NB4 (cell line): Measurements from ENCODE around the gene ASXL2.

ENCODE experiments used
- POLR2A ChIP-seq: IDR thresholded peaks from 2 replicates; pipeline ENCODE4 v1.6.1; 2011; ENCODE audit warnings: mild to moderate bottlenecking; ENCODE audit not compliant: insufficient read length; ENCODE audit errors: extremely low read depth
- TF ChIP-seq, protein P1 (sequence below): IDR thresholded peaks from one replicate; pipeline ENCODE4 v1.5.1; 2012; ENCODE audit warnings: low read depth, low read length

DNA sequence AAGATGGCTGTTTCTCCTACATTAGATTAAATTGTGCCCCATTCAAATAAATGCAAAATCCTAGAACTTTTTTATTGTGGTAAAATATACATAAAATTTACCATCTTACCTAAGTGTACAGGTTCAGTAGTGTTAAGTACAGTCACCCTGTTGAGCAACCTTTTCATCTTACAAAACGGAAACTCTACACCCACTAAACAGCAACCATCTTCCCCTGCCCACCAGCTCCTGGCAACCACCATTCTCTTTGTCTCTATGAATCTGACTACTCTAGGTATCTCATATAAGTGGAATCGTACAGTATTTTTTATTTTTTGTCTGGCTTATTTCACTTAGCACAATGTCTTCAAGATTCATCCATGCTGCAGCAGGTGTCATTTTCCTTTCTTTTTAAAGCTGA, 53.0 kb downstream of the ASXL2 start:
- TF ChIP-seq, protein P1, sequence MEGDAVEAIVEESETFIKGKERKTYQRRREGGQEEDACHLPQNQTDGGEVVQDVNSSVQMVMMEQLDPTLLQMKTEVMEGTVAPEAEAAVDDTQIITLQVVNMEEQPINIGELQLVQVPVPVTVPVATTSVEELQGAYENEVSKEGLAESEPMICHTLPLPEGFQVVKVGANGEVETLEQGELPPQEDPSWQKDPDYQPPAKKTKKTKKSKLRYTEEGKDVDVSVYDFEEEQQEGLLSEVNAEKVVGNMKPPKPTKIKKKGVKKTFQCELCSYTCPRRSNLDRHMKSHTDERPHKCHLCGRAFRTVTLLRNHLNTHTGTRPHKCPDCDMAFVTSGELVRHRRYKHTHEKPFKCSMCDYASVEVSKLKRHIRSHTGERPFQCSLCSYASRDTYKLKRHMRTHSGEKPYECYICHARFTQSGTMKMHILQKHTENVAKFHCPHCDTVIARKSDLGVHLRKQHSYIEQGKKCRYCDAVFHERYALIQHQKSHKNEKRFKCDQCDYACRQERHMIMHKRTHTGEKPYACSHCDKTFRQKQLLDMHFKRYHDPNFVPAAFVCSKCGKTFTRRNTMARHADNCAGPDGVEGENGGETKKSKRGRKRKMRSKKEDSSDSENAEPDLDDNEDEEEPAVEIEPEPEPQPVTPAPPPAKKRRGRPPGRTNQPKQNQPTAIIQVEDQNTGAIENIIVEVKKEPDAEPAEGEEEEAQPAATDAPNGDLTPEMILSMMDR: no peak
- no peak for TF ChIP-seq POLR2A
